HEK293 (cell line): ENCODE measurements around the gene COL1A1.

Experiments used
- ELK4 ChIP-seq: IDR thresholded peaks from 2 replicates; pipeline ENCODE4 v1.6.1; 2011; ENCODE audit warnings: mild to moderate bottlenecking, low read depth, low read length, borderline replicate concordance
- GLIS1 ChIP-seq: fragments of 450-650 bp; formaldehyde crosslinking; IDR thresholded peaks from 2 replicates; pipeline ENCODE4 v1.5.1; 2016; ENCODE audit warnings: missing biosample characterization, missing genetic modification characterization
- KLF17 ChIP-seq: fragments of 450-650 bp; formaldehyde crosslinking; IDR thresholded peaks from 2 replicates; pipeline ENCODE4 v1.5.1; 2016; ENCODE audit warnings: missing biosample characterization, missing genetic modification characterization
- KLF8 ChIP-seq: fragments of 450-650 bp; formaldehyde crosslinking; IDR thresholded peaks from 2 replicates; pipeline ENCODE4 v1.5.1; 2016; ENCODE audit warnings: missing biosample characterization, missing genetic modification characterization
- PBX3 ChIP-seq: sonication (generic); formaldehyde crosslinking; IDR thresholded peaks from 2 replicates; pipeline ENCODE4 v1.8.1; 2022; ENCODE audit warnings: mild to moderate bottlenecking, moderate library complexity, missing genetic modification reagents
- ZBTB10 ChIP-seq: fragments of 450-650 bp; formaldehyde crosslinking; IDR thresholded peaks from 2 replicates; pipeline ENCODE4 v1.5.1; 2016; ENCODE audit warnings: missing biosample characterization, missing genetic modification characterization
- ZNF10 ChIP-seq: fragments of 450-650 bp; formaldehyde crosslinking; IDR thresholded peaks from 2 replicates; pipeline ENCODE4 v1.5.1; 2017; ENCODE audit warnings: missing biosample characterization, missing genetic modification characterization
- ZNF112 ChIP-seq: fragments of 450-650 bp; formaldehyde crosslinking; IDR thresholded peaks from 2 replicates; pipeline ENCODE4 v1.5.0; 2017; ENCODE audit warnings: missing biosample characterization, missing genetic modification characterization
- ZNF121 ChIP-seq: fragments of 450-650 bp; formaldehyde crosslinking; IDR thresholded peaks from 2 replicates; pipeline ENCODE4 v1.5.1; 2016; ENCODE audit warnings: missing biosample characterization, missing genetic modification characterization
- ZNF133 ChIP-seq: fragments of 450-650 bp; formaldehyde crosslinking; IDR thresholded peaks from 2 replicates; pipeline ENCODE4 v1.5.1; 2016; ENCODE audit warnings: missing biosample characterization, missing genetic modification characterization
- ZNF169 ChIP-seq: fragments of 450-650 bp; formaldehyde crosslinking; IDR thresholded peaks from 2 replicates; pipeline ENCODE4 v1.5.1; 2016; ENCODE audit warnings: missing biosample characterization, missing genetic modification characterization
- ZNF18 ChIP-seq: fragments of 450-650 bp; formaldehyde crosslinking; IDR thresholded peaks from 2 replicates; pipeline ENCODE4 v1.5.1; 2016; ENCODE audit warnings: missing biosample characterization, missing genetic modification characterization
- ZNF184 ChIP-seq: fragments of 450-650 bp; IDR thresholded peaks from 2 replicates; pipeline ENCODE4 v1.5.1; 2018; ENCODE audit warnings: missing biosample characterization, mild to moderate bottlenecking, missing genetic modification characterization
- ZNF2 ChIP-seq: fragments of 450-650 bp; formaldehyde crosslinking; IDR thresholded peaks from 2 replicates; pipeline ENCODE4 v1.5.1; 2016; ENCODE audit warnings: missing biosample characterization, missing genetic modification characterization
- ZNF324 ChIP-seq: fragments of 450-650 bp; formaldehyde crosslinking; IDR thresholded peaks from 2 replicates; pipeline ENCODE4 v1.5.1; 2016; ENCODE audit warnings: missing biosample characterization, missing genetic modification characterization
- ZNF473 ChIP-seq: fragments of 450-650 bp; formaldehyde crosslinking; IDR thresholded peaks from 2 replicates; pipeline ENCODE4 v1.5.1; 2017; ENCODE audit warnings: missing biosample characterization, missing genetic modification characterization
- ZNF510 ChIP-seq: fragments of 450-650 bp; formaldehyde crosslinking; IDR thresholded peaks from 2 replicates; pipeline ENCODE4 v1.5.1; 2018; ENCODE audit warnings: mild to moderate bottlenecking, missing genetic modification characterization, missing biosample characterization; ENCODE audit not compliant: insufficient replicate concordance
- ZNF529 ChIP-seq: fragments of 450-650 bp; formaldehyde crosslinking; IDR thresholded peaks from 2 replicates; pipeline ENCODE4 v1.5.1; 2017; ENCODE audit warnings: missing genetic modification characterization, missing biosample characterization; ENCODE audit not compliant: insufficient replicate concordance
- ZNF555 ChIP-seq: fragments of 450-650 bp; formaldehyde crosslinking; conservative IDR thresholded peaks from 2 replicates; pipeline ENCODE4 v1.5.1; 2017; ENCODE audit warnings: missing biosample characterization, mild to moderate bottlenecking, missing genetic modification characterization, inconsistent platforms
- ZNF610 ChIP-seq: fragments of 450-650 bp; formaldehyde crosslinking; IDR thresholded peaks from 2 replicates; pipeline ENCODE4 v1.5.1; 2016; ENCODE audit warnings: missing biosample characterization, missing genetic modification characterization, borderline replicate concordance
- ZNF623 ChIP-seq: fragments of 450-650 bp; formaldehyde crosslinking; IDR thresholded peaks from 2 replicates; pipeline ENCODE4 v1.5.1; 2016; ENCODE audit warnings: missing biosample characterization, missing genetic modification characterization
- ZNF629 ChIP-seq: fragments of 450-650 bp; formaldehyde crosslinking; IDR thresholded peaks from 2 replicates; pipeline ENCODE4 v1.5.1; 2017; ENCODE audit warnings: missing biosample characterization, missing genetic modification characterization
- ZNF664 ChIP-seq: fragments of 450-650 bp; formaldehyde crosslinking; IDR thresholded peaks from 2 replicates; pipeline ENCODE4 v1.5.1; 2016; ENCODE audit warnings: missing biosample characterization, missing genetic modification characterization
- ZNF670 ChIP-seq: fragments of 450-650 bp; formaldehyde crosslinking; IDR thresholded peaks from 2 replicates; pipeline ENCODE4 v1.5.1; 2016; ENCODE audit warnings: missing biosample characterization, missing genetic modification characterization, low read depth
- ZNF692 ChIP-seq: fragments of 450-650 bp; formaldehyde crosslinking; IDR thresholded peaks from 2 replicates; pipeline ENCODE4 v1.5.1; 2016; ENCODE audit warnings: missing biosample characterization, missing genetic modification characterization
- ZNF791 ChIP-seq: fragments of 450-650 bp; formaldehyde crosslinking; IDR thresholded peaks from 2 replicates; pipeline ENCODE4 v1.5.1; 2016; ENCODE audit warnings: missing biosample characterization, missing genetic modification characterization
- ZNF792 ChIP-seq: fragments of 450-650 bp; formaldehyde crosslinking; IDR thresholded peaks from 2 replicates; pipeline ENCODE4 v1.5.1; 2016; ENCODE audit warnings: missing biosample characterization, missing genetic modification characterization
- ZNF843 ChIP-seq: fragments of 450-650 bp; formaldehyde crosslinking; IDR thresholded peaks from 2 replicates; pipeline ENCODE4 v1.5.1; 2016; ENCODE audit warnings: missing biosample characterization, missing genetic modification characterization
- ZSCAN18 ChIP-seq: fragments of 450-650 bp; formaldehyde crosslinking; IDR thresholded peaks from 2 replicates; pipeline ENCODE4 v1.5.1; 2016; ENCODE audit warnings: missing biosample characterization, missing genetic modification characterization

The COL1A1 gene

GRCh38 chr17:50151041-50151936 lies 50.1 kb downstream of the COL1A1 start (continued):
- peak; percentile 14; the same call in 1 of the 2 replicates for TF ChIP-seq ZNF324 (tag by site-specific recombination)
- TF ChIP-seq ZNF555 (tag by site-specific recombination) = no peak
- TF ChIP-seq ZNF792 (tag by site-specific recombination) = no peak
- no peak for TF ChIP-seq ZNF529 (tag by site-specific recombination)
- TF ChIP-seq ZNF10 (tag by site-specific recombination) = 0 out of 2 replicates have a peak, but pooled peaks have one; percentile 33
- TF ChIP-seq ZNF692 = no peak
- peak; percentile 73 for TF ChIP-seq ZNF623
- peak; percentile 24 for TF ChIP-seq GLIS1
- peak; percentile 86 for TF ChIP-seq ZBTB10 (tag by site-specific recombination)
- no peak for TF ChIP-seq ZSCAN18 (tag by site-specific recombination)
- TF ChIP-seq ZNF629 = peak; percentile 85
- TF ChIP-seq ELK4 = no peak
- no peak for TF ChIP-seq ZNF510 (tag by site-specific recombination)
- no peak for TF ChIP-seq ZNF843
- TF ChIP-seq ZNF473 (tag by site-specific recombination) = no peak
- TF ChIP-seq ZNF670 (tag by site-specific recombination) = no peak
- no peak for TF ChIP-seq ZNF169
- no peak; the same call in 1 of the 2 replicates for TF ChIP-seq ZNF18 (tag by site-specific recombination)
- no peak for TF ChIP-seq ZNF610 (tag by site-specific recombination)
- TF ChIP-seq PBX3 (CRISPR knock-in tag) = no peak
- peak; percentile 55; the same call in 1 of the 2 replicates for TF ChIP-seq ZNF2
- TF ChIP-seq ZNF121 (tag by site-specific recombination) = no peak
- peak; percentile 77 for TF ChIP-seq KLF8
- TF ChIP-seq ZNF112 (tag by site-specific recombination) = no peak
- no peak for TF ChIP-seq ZNF664 (tag by site-specific recombination)
- TF ChIP-seq ZNF791 (tag by site-specific recombination) = no peak
- no peak for TF ChIP-seq ZNF133 (tag by site-specific recombination)
- TF ChIP-seq ZNF184 (tag by site-specific recombination) = no peak
- no peak; the same call in 1 of the 2 replicates for TF ChIP-seq KLF17 (tag by site-specific recombination)
